NCI-H187 treated with DMSO at 0.1 percent for 48 hours (cell line): ENCODE measurements around the gene SPR.

ENCODE experiments used
- DNase-seq: peaks from one replicate; lab custom pipeline; 2025; lab: John Stamatoyannopoulos, UW

SPR gene

GRCh38 chr2:72915320-72915906, 28.2 kb downstream of the SPR start:
- no peak for DNase-seq

- DNase-seq, result no peak
Measured at GRCh38 chr2:72915907-72916742, 28.9 kb downstream of the SPR start.

GRCh38 chr2:72916743-72917137, 29.5 kb downstream of the SPR start:
- DNase-seq, result no peak

- peak; percentile 3 for DNase-seq
Measured at GRCh38 chr2:72917138-72917876, 30.1 kb downstream of the SPR start, which contains the start of gene EMX1. EMX1 (plus strand) TSS chr2:72917519; CDS start chr2:72917853, 334 bp downstream.

- no peak for DNase-seq
Measured at GRCh38 chr2:72917877-72918553, 30.8 kb downstream of the SPR start.

- no peak for DNase-seq
Measured at GRCh38 chr2:72919414-72920317, 32.5 kb downstream of the SPR start.

- no peak for DNase-seq
Measured at GRCh38 chr2:72920318-72921087, 33.3 kb downstream of the SPR start.

GRCh38 chr2:72921088-72921851, 34.1 kb downstream of the SPR start:
- no peak for DNase-seq

GRCh38 chr2:72921853-72922252, 34.6 kb downstream of the SPR start:
- DNase-seq, result no peak

GRCh38 chr2:72923833-72924352, 36.7 kb downstream of the SPR start:
- DNase-seq, result no peak

- no peak for DNase-seq
Measured at GRCh38 chr2:72924353-72925240, 37.4 kb downstream of the SPR start.

GRCh38 chr2:72925328-72925943, 38.2 kb downstream of the SPR start:
- no peak for DNase-seq

GRCh38 chr2:72926368-72926767, 39.2 kb downstream of the SPR start:
- no peak for DNase-seq

GRCh38 chr2:72926811-72927465, 39.7 kb downstream of the SPR start:
- no peak for DNase-seq

GRCh38 chr2:72927619-72928550, 40.7 kb downstream of the SPR start:
- DNase-seq, result no peak

GRCh38 chr2:72929010-72929409, 41.8 kb downstream of the SPR start:
- DNase-seq, result no peak
